HepG2 (cell line): Measurements from ENCODE around the gene BCAS3. TPM values are rescaled to one million over a fixed set of nuclear protein-coding genes. Genes with fewer than 3 reads are reported as not detected.

Experiments used
- DPF2 ChIP-seq: sonication (generic); formaldehyde crosslinking; IDR thresholded peaks from 2 replicates; pipeline ENCODE4 v1.4.0; 2020; ENCODE audit warnings: mild to moderate bottlenecking, low read depth, missing genetic modification reagents, borderline replicate concordance
- EHMT2 ChIP-seq: fragments of 200-600 bp; sonication (generic); IDR thresholded peaks from 2 replicates; pipeline ENCODE4 v1.7.0; 2017; ENCODE audit warnings: antibody characterized with exemption, low read depth, low read length, borderline replicate concordance
- ETV6 ChIP-seq: sonication (generic); formaldehyde crosslinking; conservative IDR thresholded peaks from 2 replicates; pipeline ENCODE4 v1.4.0; 2020; ENCODE audit warnings: missing genetic modification reagents
- GABPB1 ChIP-seq: IDR thresholded peaks from 2 replicates; pipeline ENCODE4 v1.6.1; 2016; ENCODE audit warnings: mild to moderate bottlenecking, missing genetic modification reagents, moderate library complexity, missing compliant biosample characterization
- MEIS2 ChIP-seq: sonication (generic); formaldehyde crosslinking; IDR thresholded peaks from 2 replicates; pipeline ENCODE4 v1.9.0; 2021; ENCODE audit warnings: mild to moderate bottlenecking, missing genetic modification reagents
- NFE2L1 ChIP-seq: sonication (generic); formaldehyde crosslinking; IDR thresholded peaks from 2 replicates; pipeline ENCODE4 v1.4.0; 2020; ENCODE audit warnings: missing genetic modification reagents, mild to moderate bottlenecking, borderline replicate concordance
- PAF1 ChIP-seq: IDR thresholded peaks from 2 replicates; pipeline ENCODE4 v1.6.1; 2016; ENCODE audit warnings: missing genetic modification reagents, missing compliant biosample characterization
- PAWR ChIP-seq: sonication (generic); formaldehyde crosslinking; IDR thresholded peaks from 2 replicates; pipeline ENCODE4 v1.4.0; 2020; ENCODE audit warnings: missing genetic modification reagents, mild to moderate bottlenecking, borderline replicate concordance
- PHF20 ChIP-seq: sonication (generic); formaldehyde crosslinking; IDR thresholded peaks from 2 replicates; pipeline ENCODE4 v1.5.0; 2020; ENCODE audit warnings: mild to moderate bottlenecking, missing genetic modification reagents
- PHF8 ChIP-seq: sonication (generic); formaldehyde crosslinking; IDR thresholded peaks from 2 replicates; pipeline ENCODE4 v1.5.0; 2020; ENCODE audit warnings: missing genetic modification reagents
- RELA ChIP-seq: sonication (generic); formaldehyde crosslinking; IDR thresholded peaks from 2 replicates; pipeline ENCODE4 v1.4.0; 2020; ENCODE audit warnings: missing genetic modification reagents
- SAFB2 ChIP-seq: sonication (generic); formaldehyde crosslinking; IDR thresholded peaks from 2 replicates; pipeline ENCODE4 v1.5.1; 2020; ENCODE audit warnings: missing genetic modification reagents, low read depth, mild to moderate bottlenecking, borderline replicate concordance
- SMAD3 ChIP-seq: sonication (generic); formaldehyde crosslinking; IDR thresholded peaks from 2 replicates; pipeline ENCODE4 v1.4.0; 2020; ENCODE audit warnings: missing genetic modification reagents
- TMF1 ChIP-seq: sonication (generic); formaldehyde crosslinking; IDR thresholded peaks from 2 replicates; pipeline ENCODE4 v1.8.1; 2022; ENCODE audit warnings: low read depth, missing genetic modification reagents
- ZNF136 ChIP-seq: sonication (generic); formaldehyde crosslinking; IDR thresholded peaks from 2 replicates; pipeline ENCODE4 v1.8.1; 2022; ENCODE audit warnings: low read depth, mild to moderate bottlenecking, moderate library complexity, missing genetic modification reagents
- ZNF30 ChIP-seq: sonication (generic); formaldehyde crosslinking; IDR thresholded peaks from 2 replicates; pipeline ENCODE4 v1.5.0; 2020; ENCODE audit warnings: mild to moderate bottlenecking, missing genetic modification reagents
- ZNF598 ChIP-seq: sonication (generic); formaldehyde crosslinking; IDR thresholded peaks from 2 replicates; pipeline ENCODE4 v1.5.1; 2020; ENCODE audit warnings: mild to moderate bottlenecking, missing genetic modification reagents, borderline replicate concordance
- ZNF747 ChIP-seq: sonication (generic); formaldehyde crosslinking; IDR thresholded peaks from 2 replicates; pipeline ENCODE4 v1.8.1; 2023; ENCODE audit warnings: missing genetic modification reagents, mild to moderate bottlenecking, borderline replicate concordance
- ZNF768 ChIP-seq: sonication (generic); formaldehyde crosslinking; IDR thresholded peaks from 2 replicates; pipeline ENCODE4 v1.4.0; 2020; ENCODE audit warnings: missing genetic modification reagents
- ZNF782 ChIP-seq: sonication (generic); formaldehyde crosslinking; IDR thresholded peaks from 2 replicates; pipeline ENCODE4 v1.4.0; 2020; ENCODE audit warnings: missing genetic modification reagents, mild to moderate bottlenecking, borderline replicate concordance
- polyA plus RNA-seq, 8 experiments: library from polyadenylated mRNA; depleted of rRNA in 3 of 8; stranded (reverse) in 7 of 8; unstranded in 1 of 8; fragments of >200 nt; fragmentation: Illumina TruSeq in 4 of 8; extraction: Trizol in 4 of 8; gene quantifications; 2 replicates each; pipeline versions ENCODE4 v1.2.1 to v1.2.3, GENCODE V29; 2011 to 2016; ENCODE audit warnings: low read depth in 4 of 8, missing spikeins in 1 of 8, mixed read lengths in 1 of 8; ENCODE audit not compliant: insufficient read depth in 1 of 8
- total RNA-seq, 5 experiments: library from RNA; depleted of rRNA; stranded (reverse); fragments of >200 nt; fragmentation: Illumina TruSeq; extraction: Trizol; gene quantifications; 2 replicates each; pipeline ENCODE4 v1.2.3, GENCODE V29; 2016; ENCODE audit warnings: low read depth in 1 of 5
- TF ChIP-seq, protein P1 (sequence below), 2 experiments: IDR thresholded peaks; 2 replicates each; pipeline ENCODE4 v1.6.1; 2011 to 2012; ENCODE audit warnings: low read length in 2 of 2, borderline replicate concordance in 1 of 2, low read depth in 1 of 2, mild to moderate bottlenecking in 1 of 2, moderate library complexity in 1 of 2
- TF ChIP-seq, protein P2 (sequence below): sonication (generic); formaldehyde crosslinking; IDR thresholded peaks from 2 replicates; pipeline ENCODE4 v1.4.0; 2020; ENCODE audit warnings: mild to moderate bottlenecking, missing genetic modification reagents
- TF ChIP-seq, protein P3 (sequence below): sonication (generic); formaldehyde crosslinking; IDR thresholded peaks from 2 replicates; pipeline ENCODE4 v1.8.1; 2023; ENCODE audit warnings: mild to moderate bottlenecking, missing genetic modification reagents, borderline replicate concordance

BCAS3 gene
- total and polyA plus RNA-seq, 2 of the 13 experiments (the other 11 are each of a cell fraction or from before 2014, with no cell fraction given), result 10.7 to 11.2 TPM

DNA sequence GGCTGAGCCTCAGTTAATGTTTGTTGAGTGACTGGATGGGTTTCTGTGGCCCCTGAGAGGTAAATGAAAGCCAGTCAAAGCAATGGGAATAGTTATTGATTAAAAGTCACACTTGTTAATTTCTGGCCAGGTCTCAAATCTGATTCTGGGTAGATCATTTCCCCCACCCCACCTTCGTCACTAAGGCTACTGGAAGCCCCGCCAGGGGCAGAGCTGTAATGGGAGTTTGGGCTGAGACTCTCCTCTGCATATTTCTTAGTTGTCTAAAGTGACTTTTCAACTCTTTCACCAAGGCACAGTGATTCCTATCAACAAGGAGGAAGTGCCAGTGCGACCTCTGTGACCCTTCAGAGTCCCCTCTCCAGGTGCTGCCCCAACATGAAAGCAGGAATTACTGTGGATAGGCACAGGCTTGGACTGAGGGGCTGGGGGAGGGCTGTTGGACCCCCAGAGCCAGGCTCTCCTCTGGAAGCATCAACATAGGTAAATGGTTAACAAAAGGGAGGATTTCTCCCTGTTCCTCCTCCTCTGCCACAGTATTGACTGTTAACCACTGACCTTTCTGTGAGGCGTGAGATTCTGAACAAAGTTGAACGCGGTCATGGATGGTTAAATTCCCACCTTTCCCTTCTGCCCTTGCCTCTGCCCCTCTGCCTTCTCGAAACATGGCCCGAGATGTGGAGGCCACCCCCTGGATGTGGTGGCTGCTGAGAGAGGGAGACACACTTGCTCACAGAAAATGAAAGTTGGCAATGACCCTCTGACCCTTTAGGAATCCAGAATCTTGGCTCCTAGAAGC lies 701.2 kb downstream of the BCAS3 start (continued):
- TF ChIP-seq TMF1 (CRISPR knock-in tag) (no peak), DPF2 (no peak), ETV6 (CRISPR knock-in tag) (no peak), ZNF598 (CRISPR knock-in tag) (no peak), SAFB2 (CRISPR knock-in tag) (no peak), NFE2L1 (CRISPR knock-in tag) (no peak), PAF1 (CRISPR knock-in tag) (no peak), EHMT2 (no peak; the same call in 1 of the 2 replicates), PAWR (CRISPR knock-in tag) (no peak), PHF8 (no peak), MEIS2 (CRISPR knock-in tag) (no peak), ZNF782 (no peak), ZNF136 (no peak), SMAD3 (CRISPR knock-in tag) (no peak), GABPB1 (CRISPR knock-in tag) (no peak), ZNF30 (CRISPR knock-in tag) (no peak), RELA (CRISPR knock-in tag) (no peak), ZNF768 (CRISPR knock-in tag) (no peak), PHF20 (CRISPR knock-in tag) (no peak), ZNF747 (no peak)
- TF ChIP-seq, protein P1, sequence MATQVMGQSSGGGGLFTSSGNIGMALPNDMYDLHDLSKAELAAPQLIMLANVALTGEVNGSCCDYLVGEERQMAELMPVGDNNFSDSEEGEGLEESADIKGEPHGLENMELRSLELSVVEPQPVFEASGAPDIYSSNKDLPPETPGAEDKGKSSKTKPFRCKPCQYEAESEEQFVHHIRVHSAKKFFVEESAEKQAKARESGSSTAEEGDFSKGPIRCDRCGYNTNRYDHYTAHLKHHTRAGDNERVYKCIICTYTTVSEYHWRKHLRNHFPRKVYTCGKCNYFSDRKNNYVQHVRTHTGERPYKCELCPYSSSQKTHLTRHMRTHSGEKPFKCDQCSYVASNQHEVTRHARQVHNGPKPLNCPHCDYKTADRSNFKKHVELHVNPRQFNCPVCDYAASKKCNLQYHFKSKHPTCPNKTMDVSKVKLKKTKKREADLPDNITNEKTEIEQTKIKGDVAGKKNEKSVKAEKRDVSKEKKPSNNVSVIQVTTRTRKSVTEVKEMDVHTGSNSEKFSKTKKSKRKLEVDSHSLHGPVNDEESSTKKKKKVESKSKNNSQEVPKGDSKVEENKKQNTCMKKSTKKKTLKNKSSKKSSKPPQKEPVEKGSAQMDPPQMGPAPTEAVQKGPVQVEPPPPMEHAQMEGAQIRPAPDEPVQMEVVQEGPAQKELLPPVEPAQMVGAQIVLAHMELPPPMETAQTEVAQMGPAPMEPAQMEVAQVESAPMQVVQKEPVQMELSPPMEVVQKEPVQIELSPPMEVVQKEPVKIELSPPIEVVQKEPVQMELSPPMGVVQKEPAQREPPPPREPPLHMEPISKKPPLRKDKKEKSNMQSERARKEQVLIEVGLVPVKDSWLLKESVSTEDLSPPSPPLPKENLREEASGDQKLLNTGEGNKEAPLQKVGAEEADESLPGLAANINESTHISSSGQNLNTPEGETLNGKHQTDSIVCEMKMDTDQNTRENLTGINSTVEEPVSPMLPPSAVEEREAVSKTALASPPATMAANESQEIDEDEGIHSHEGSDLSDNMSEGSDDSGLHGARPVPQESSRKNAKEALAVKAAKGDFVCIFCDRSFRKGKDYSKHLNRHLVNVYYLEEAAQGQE (IDR thresholded peaks at IDR 0.05; ENCODE audit: borderline replicate concordance in 1 of 2, low read depth in 1 of 2, low read length in 2 of 2), result no peak
- TF ChIP-seq, protein P2, sequence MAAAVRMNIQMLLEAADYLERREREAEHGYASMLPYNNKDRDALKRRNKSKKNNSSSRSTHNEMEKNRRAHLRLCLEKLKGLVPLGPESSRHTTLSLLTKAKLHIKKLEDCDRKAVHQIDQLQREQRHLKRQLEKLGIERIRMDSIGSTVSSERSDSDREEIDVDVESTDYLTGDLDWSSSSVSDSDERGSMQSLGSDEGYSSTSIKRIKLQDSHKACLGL, result no peak
- TF ChIP-seq, protein P3, sequence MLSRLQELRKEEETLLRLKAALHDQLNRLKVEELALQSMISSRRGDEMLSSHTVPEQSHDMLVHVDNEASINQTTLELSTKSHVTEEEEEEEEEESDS (CRISPR knock-in tag), result no peak
